Smooth muscle cell (in vitro differentiated cells): ENCODE data around the gene DDX49. TPM values are rescaled to one million over a fixed set of nuclear protein-coding genes. Genes with fewer than 3 reads are reported as not detected.

ENCODE experiments used
- DNase-seq: peaks from one replicate; lab custom pipeline; 2025; ENCODE audit not compliant: unreplicated experiment; lab: John Stamatoyannopoulos, UW
- H2AFZ ChIP-seq: fragments of 200-600 bp; sonication (generic); 2 replicates; pipeline ENCODE4 v1.6.0; 2016; ENCODE audit warnings: antibody characterized with exemption, low read depth, mild to moderate bottlenecking
- H3F3A ChIP-seq: fragments of 200-600 bp; sonication (generic); 2 replicates; pipeline ENCODE4 v1.6.0; 2017; ENCODE audit warnings: antibody characterized with exemption, low read depth
- H3K27ac ChIP-seq: fragments of 200-600 bp; sonication (generic); 2 replicates; pipeline ENCODE4 v1.5.1; 2016; ENCODE audit warnings: low read depth, mild to moderate bottlenecking
- H3K27me3 ChIP-seq: fragments of 200-600 bp; sonication (generic); 2 replicates; pipeline ENCODE4 v1.6.1; 2016; ENCODE audit warnings: low read depth, mild to moderate bottlenecking
- H3K36me3 ChIP-seq: fragments of 200-600 bp; sonication (generic); 2 replicates; pipeline ENCODE4 v1.5.1; 2016; ENCODE audit warnings: low read depth
- H3K4me1 ChIP-seq: fragments of 200-600 bp; sonication (generic); 2 replicates; pipeline ENCODE4 v1.5.1; 2016; ENCODE audit warnings: low read depth
- H3K4me2 ChIP-seq: fragments of 200-600 bp; sonication (generic); 2 replicates; pipeline ENCODE4 v1.6.0; 2016; ENCODE audit warnings: mild to moderate bottlenecking
- H3K4me3 ChIP-seq: fragments of 200-600 bp; sonication (generic); 2 replicates; pipeline ENCODE4 v1.5.1; 2016; ENCODE audit warnings: mild to moderate bottlenecking
- H3K79me2 ChIP-seq: fragments of 200-600 bp; sonication (generic); 2 replicates; pipeline ENCODE4 v1.6.0; 2016; ENCODE audit warnings: low read depth, mild to moderate bottlenecking
- H3K9ac ChIP-seq: fragments of 200-600 bp; sonication (generic); 2 replicates; pipeline ENCODE4 v1.6.0; 2016; ENCODE audit warnings: low read depth
- H3K9me3 ChIP-seq: fragments of 200-600 bp; sonication (generic); replicated peaks from 2 replicates; pipeline ENCODE4 v1.5.1; 2016; ENCODE audit warnings: low read depth
- H4K20me1 ChIP-seq: fragments of 200-600 bp; sonication (generic); 2 replicates; pipeline ENCODE4 v1.6.0; 2016; ENCODE audit warnings: low read depth
- WGBS: methylation state at CpG from one replicate; pipeline ENCODE4 v1.1.7; 2016; ENCODE audit warnings: low lambda C conversion rate; 5-methylcytosine and 5-hydroxymethylcytosine counted together
- polyA plus RNA-seq: library from polyadenylated mRNA; unstranded; fragments of >200 nt; fragmentation: Nextera tagmentation; extraction: Ambion mirVana; gene quantifications from 2 replicates; pipeline ENCODE4 v1.2.1, GENCODE V29; 2016
- total RNA-seq: library from RNA; depleted of rRNA; stranded (reverse); fragments of >200 nt; gene quantifications from 2 replicates; pipeline ENCODE4 v1.2.3, GENCODE V29; 2014
- TF ChIP-seq, protein P1 (sequence below): fragments of 200-600 bp; sonication (generic); IDR thresholded peaks from 2 replicates; pipeline ENCODE4 v1.5.1; 2017; ENCODE audit warnings: borderline replicate concordance, mild to moderate bottlenecking, antibody characterized with exemption; ENCODE audit not compliant: insufficient read depth, poor library complexity, severe bottlenecking

DDX49 gene
- total and polyA plus RNA-seq, 2 experiments from 2014 or later = 36.1 to 39.6 TPM

DNA sequence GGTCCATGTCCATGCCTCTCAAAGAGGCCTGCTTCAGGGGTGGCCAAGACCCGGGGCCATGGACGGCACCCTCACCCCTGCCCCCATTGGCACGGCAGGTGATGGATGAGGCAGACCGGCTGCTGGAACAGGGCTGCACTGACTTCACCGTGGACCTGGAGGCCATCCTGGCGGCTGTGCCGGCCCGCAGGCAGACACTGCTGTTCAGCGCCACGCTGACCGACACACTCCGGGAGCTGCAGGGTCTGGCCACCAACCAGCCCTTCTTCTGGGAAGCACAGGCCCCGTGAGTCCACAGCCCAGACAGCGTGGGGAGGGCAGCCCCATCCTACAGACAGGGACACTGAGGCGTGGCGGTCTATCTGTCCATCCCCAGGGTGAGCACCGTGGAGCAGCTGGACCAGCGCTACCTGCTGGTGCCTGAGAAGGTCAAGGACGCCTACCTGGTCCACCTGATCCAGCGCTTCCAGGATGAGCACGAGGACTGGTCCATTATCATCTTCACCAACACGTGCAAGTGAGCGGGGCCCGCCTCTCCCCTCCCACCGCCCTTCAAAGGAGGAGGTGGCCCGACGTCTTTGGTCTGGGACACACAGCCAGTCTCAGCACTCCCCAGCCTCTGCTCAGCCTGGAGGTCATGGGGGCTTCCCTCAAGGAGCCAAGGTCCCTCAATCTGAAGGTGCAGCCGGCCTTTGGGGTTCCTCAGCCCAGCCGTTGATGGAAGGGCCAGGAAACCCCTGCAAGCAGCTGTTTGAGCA lies 2.9 kb downstream of the DDX49 start:
- H3K9me3 ChIP-seq = no peaks in the 10 kb centered on the region
- H3K79me2 ChIP-seq = peaks cover 32% of the 10 kb centered on the region
- H3K27ac ChIP-seq = no peak overlapping the region
- TF ChIP-seq, protein P1, sequence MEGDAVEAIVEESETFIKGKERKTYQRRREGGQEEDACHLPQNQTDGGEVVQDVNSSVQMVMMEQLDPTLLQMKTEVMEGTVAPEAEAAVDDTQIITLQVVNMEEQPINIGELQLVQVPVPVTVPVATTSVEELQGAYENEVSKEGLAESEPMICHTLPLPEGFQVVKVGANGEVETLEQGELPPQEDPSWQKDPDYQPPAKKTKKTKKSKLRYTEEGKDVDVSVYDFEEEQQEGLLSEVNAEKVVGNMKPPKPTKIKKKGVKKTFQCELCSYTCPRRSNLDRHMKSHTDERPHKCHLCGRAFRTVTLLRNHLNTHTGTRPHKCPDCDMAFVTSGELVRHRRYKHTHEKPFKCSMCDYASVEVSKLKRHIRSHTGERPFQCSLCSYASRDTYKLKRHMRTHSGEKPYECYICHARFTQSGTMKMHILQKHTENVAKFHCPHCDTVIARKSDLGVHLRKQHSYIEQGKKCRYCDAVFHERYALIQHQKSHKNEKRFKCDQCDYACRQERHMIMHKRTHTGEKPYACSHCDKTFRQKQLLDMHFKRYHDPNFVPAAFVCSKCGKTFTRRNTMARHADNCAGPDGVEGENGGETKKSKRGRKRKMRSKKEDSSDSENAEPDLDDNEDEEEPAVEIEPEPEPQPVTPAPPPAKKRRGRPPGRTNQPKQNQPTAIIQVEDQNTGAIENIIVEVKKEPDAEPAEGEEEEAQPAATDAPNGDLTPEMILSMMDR = no peak
- no peak overlapping the region for H3K4me3 ChIP-seq
- WGBS = 96% methylated on average over 25 of the region's 29 CpGs
- H3F3A ChIP-seq = no peaks in the 10 kb centered on the region
- no peaks in the 10 kb centered on the region for H3K27me3 ChIP-seq
- no peak overlapping the region for H2AFZ ChIP-seq
- no peak overlapping the region for H3K4me2 ChIP-seq
- H3K4me1 ChIP-seq = peaks cover 7% of the 10 kb centered on the region
- no peaks in the 10 kb centered on the region for H3K36me3 ChIP-seq
- no peaks in the 10 kb centered on the region for H4K20me1 ChIP-seq
- no peak overlapping the region for H3K9ac ChIP-seq
- DNase-seq = no peak

DNA sequence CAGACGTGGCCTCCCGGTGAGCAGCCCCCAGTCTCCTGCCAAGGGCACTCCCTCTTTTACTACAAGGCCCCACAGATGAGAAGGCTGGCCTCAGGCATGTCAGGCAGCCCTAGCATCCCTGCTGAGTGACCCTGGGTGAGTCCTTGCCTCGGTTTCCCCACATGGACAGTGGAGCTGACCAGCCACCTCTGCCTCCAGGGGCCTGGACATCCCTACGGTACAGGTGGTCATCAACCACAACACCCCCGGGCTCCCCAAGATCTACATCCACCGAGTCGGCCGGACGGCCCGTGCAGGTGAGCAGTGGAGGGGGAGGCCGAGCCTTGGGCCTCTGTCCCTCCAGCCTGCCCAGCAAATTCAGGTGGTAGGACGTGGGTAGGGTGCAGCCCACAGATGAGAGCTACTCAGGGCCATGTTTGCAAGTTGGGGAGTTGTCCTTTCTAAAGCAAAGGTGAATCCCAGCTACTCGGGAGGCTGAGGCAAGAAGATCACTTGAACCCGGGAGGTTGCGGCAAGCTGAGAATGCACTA lies 5.2 kb downstream of the DDX49 start:
- WGBS = 97% methylated on average over 15 of the region's 15 CpGs
- Histone ChIP-seq H3K27ac (no peak overlapping the region), H3K4me2 (no peak overlapping the region), H4K20me1 (peaks cover 9% of the 10 kb centered on the region), H3K27me3 (no peaks in the 10 kb centered on the region), H3F3A (no peaks in the 10 kb centered on the region), H3K9ac (no peak overlapping the region), H3K4me3 (no peak overlapping the region), H3K9me3 (no peaks in the 10 kb centered on the region), H2AFZ (no peak overlapping the region), H3K36me3 (no peaks in the 10 kb centered on the region), H3K79me2 (peaks cover 14% of the 10 kb centered on the region), H3K4me1 (peaks cover 7% of the 10 kb centered on the region)
- no peak for DNase-seq
- TF ChIP-seq, protein P1 = no peak

DNA sequence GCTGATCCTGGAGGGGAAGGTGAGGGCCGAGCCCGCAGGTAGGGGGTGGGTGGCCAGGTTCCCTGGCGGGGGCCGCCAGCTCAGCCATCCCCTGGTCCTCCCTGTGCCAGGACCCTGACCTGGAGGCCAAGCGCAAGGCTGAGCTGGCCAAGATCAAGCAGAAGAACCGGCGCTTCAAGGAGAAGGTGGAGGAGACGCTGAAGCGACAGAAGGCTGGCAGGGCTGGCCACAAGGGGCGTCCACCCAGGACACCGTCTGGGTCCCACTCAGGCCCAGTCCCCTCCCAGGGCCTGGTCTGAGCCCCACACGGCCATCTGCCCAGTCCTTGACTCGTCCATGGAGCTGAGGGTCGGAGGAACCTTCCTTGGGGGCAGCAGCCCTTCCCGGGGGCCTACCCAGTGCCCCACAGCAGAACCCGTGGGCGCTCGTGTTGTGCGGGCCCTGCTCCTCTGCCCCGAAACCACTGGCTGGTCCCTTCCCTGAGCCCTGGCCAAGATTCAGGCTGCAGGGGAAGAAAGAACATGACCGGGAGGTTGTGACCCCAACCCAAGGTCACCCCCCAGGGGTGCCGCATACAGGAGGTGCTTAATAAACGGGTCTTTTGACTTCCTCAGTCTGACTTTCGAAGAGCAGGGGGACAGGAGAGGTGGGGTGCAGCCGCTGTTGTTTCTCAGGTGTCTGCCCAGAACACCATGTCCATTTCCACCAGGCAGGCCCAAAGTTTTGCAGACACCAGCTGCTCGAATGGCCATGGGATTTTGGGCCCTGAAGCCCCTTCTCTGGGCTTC lies 8.7 kb downstream of the DDX49 start:
- Histone ChIP-seq H3K36me3 (no peaks in the 10 kb centered on the region), H3K4me3 (no peak overlapping the region), H3K27ac (no peak overlapping the region), H3K9me3 (no peaks in the 10 kb centered on the region), H3K4me2 (no peak overlapping the region), H3K9ac (no peak overlapping the region), H3K79me2 (no peaks in the 10 kb centered on the region), H2AFZ (no peak overlapping the region), H3F3A (no peaks in the 10 kb centered on the region), H3K4me1 (no peaks in the 10 kb centered on the region), H4K20me1 (peaks cover 24% of the 10 kb centered on the region), H3K27me3 (no peaks in the 10 kb centered on the region)
- 97% methylated on average over 25 of the region's 26 CpGs for WGBS
- TF ChIP-seq, protein P1 = no peak
- no peak for DNase-seq
